GM18499 (cell line): Measurements from ENCODE around the gene CRKL.

ENCODE experiments used
- ATAC-seq: cut with Tn5 transposase; IDR thresholded peaks from one replicate; pipeline ENCODE4 v1.9.1; 2021; ENCODE audit warnings: moderate number of reproducible peaks; ENCODE audit not compliant: insufficient read depth, unreplicated experiment

The CRKL gene

DNA sequence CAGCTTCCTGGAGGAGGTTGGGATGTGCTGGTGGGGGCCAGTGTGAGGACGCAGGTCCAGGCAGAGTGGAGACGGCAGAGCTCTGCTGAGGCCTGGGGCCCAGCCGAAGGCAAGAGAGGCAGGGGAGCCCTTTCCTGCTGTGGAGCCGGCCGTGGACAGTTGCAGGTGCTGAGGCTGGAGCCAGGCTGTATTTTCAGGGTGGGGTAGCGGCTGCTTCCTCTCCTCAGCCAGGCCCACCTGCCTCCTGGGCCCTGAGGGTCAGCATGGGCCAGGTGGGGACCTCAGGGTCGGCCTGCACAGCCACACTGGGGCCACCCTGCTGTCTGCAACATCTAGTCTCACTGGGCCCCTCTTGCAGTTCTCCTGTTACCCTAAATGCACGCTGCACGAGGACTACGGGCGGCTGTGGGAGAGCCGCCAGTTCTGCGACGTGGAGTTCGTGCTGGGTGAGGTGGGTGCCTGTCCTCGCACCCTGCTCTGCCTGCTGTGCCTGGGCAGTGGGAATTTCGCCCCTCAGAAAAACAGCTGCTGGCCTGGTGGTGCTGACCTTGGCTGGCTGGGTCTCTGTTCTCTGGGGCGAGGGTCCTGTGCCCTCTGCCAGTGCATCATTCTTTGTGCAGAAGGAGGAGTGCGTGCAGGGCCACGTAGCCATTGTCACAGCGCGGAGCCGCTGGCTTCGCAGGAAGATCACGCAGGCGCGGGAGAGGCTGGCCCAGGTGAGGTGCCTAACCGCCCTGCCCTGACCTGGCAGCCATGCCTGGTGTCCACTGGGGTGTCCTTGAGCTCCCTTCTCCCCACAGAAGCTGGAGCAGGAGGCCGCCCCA lies 76.3 kb downstream of the CRKL start:
- ATAC-seq, result no peak

DNA sequence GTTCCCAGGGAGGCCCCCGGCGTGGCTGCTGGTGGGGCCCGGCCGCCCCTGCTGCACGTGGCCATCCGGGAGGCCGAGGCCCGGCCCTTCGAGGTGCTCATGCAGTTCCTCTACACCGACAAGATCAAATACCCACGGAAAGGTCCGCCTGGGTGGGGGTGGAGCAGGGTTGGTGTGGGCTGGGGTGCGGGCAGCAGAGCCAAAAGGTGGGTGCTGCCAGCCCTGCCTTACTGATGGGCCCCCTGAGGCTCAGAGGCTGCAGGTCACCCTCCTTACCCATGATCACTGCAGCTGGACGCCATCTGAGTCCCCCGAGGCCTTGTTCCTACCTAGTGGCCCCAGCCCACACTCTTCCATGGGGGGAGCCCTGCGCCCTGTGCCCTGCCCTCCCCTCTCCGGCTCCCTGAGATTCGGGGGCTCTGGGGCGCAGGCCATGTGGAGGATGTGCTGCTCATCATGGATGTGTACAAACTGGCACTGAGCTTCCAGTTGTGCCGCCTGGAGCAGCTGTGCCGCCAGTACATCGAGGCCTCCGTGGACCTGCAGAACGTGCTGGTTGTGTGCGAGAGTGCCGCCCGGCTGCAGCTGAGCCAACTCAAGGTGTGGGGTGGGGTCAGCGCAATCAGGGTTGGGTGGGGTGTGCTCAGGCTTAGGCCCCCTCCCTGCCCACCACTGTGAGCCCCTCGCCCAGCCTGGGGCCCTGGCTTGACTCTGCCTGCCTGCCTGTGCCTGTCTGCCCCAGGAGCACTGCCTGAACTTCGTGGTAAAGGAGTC lies 77.1 kb downstream of the CRKL start:
- no peak for ATAC-seq

DNA sequence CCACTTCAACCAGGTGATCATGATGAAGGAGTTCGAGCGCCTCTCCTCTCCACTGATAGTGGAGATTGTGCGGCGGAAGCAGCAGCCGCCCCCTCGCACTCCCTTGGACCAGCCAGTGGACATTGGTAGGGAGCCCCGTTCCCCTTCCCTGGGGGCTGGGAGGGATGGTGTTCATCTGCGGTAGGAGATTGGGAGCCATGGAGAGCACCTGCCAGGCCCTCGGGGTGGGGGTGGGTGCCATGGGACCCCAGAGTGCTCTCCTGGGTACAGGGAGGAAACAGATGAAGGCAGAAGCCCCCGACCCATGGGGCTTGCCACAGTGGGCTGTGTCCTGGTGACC lies 77.7 kb downstream of the CRKL start:
- no peak for ATAC-seq

DNA sequence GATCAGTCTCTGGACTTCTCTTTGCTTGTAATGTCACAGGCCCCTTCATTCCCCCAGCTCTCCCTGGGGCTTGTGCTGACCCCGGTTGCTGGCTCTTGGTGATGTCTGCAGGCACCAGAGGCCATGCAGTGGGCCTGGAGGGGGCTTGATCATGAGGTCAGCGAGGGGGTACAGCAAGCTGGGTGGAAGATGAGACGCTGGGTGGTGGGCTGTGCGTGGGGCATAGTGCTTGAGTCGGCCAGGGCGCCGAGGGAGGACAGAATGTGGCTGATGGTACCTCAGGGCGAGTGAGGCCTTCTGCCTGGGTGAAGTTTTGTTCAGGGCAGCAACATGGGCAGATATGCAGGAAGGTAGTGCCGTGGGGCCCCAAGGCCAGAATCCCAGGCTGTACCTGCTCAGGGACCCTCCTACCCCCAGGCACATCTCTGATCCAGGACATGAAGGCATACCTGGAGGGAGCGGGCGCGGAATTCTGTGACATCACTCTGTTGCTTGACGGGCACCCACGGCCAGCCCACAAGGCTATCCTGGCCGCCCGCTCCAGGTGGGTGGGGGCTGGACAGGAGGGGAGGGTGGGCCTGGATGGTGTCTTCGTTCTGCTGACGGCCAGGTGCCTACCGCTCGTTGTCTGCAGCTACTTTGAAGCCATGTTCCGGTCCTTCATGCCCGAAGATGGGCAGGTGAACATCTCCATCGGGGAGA lies 78.3 kb downstream of the CRKL start:
- ATAC-seq, result no peak

DNA sequence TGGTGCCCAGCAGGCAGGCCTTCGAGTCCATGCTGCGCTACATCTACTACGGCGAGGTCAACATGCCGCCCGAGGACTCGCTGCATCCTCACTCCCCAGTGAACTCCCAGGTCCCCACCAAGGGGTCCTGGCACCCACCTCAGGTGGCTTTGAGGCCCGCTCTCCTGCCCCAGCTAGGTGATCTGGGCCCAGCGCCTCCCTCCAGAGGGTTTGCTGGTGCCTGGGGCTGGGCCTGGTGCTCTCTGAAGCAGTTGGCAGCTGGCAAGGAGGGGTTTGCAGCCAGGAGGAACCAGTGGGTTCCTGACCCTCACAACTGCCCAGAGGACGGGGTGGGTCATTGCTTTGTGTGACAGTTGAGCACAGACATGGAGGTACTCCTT lies 78.8 kb downstream of the CRKL start:
- ATAC-seq, result no peak

DNA sequence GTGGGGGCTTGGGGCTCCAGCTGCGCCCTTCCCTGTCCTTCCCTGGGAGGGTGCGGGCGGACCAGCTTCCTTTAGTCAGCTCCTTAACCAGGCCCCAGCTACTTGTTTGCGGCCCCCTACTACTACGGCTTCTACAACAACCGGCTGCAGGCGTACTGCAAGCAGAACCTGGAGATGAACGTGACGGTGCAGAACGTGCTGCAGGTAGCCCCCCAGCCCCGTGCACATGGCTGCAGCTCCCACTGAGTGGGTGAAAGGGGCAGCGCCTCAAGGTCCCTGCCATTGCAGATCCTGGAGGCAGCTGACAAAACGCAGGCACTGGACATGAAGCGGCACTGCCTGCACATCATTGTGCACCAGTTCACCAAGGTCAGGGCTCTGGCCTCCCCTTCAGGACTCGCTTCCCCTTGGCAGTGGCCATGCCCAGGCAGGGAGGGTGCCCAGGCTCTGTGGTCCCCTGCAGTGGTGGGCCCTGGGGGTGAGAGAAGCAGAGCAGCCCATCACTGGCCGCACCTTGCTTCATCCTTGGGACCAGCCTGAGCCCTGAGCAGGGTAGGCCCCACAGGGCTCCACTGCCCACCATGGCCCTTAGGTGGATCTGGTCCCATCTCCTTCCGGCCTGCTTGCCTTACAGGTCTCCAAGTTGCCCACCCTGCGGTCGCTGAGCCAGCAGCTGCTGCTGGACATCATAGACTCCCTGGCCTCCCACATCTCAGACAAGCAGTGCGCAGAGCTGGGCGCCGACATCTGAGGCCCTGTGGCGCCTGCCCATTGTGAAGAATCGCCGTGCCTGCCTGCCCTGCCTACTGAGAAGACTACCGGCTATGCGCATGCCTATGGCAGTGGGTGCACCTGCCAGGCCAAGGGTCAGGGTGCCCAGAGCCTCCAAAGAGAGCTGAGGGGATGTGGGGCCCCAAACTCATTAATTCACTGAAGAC lies 79.7 kb downstream of the CRKL start:
- ATAC-seq, result no peak

DNA sequence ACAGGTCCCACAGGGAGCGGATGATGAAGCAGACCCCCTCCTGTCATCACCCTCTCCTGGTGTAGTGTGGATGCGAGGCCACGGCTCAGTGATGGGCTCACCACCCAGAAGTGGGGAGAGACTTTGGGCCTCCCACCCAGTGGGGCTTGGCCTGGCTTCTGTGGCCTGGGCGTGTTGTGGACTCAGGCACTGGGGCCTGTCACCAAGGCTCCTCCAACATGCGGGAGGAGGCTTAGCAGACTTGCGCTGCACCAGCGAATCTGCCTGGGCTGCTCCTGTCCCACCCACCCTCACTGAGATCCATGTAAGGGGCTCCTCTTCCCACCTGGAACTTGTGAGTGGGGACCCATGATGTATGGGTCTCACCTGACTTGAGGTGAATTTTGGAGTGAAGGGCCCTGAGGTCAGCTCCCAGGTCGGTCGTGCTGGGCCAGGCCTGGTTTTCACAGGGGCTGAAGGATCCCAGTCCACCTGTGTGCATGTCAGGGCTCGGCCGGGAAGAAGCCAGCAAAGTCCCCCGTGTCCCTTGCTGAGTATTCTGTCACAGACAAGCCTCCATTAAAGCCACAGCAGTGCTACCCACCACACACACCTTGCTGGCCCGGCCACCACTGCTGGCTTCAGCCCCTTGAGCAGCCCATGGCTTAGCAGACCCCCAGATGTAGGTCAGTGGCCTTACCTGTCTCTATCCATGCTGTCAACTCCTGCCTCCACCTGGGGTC lies 80.5 kb downstream of the CRKL start:
- ATAC-seq, result no peak

DNA sequence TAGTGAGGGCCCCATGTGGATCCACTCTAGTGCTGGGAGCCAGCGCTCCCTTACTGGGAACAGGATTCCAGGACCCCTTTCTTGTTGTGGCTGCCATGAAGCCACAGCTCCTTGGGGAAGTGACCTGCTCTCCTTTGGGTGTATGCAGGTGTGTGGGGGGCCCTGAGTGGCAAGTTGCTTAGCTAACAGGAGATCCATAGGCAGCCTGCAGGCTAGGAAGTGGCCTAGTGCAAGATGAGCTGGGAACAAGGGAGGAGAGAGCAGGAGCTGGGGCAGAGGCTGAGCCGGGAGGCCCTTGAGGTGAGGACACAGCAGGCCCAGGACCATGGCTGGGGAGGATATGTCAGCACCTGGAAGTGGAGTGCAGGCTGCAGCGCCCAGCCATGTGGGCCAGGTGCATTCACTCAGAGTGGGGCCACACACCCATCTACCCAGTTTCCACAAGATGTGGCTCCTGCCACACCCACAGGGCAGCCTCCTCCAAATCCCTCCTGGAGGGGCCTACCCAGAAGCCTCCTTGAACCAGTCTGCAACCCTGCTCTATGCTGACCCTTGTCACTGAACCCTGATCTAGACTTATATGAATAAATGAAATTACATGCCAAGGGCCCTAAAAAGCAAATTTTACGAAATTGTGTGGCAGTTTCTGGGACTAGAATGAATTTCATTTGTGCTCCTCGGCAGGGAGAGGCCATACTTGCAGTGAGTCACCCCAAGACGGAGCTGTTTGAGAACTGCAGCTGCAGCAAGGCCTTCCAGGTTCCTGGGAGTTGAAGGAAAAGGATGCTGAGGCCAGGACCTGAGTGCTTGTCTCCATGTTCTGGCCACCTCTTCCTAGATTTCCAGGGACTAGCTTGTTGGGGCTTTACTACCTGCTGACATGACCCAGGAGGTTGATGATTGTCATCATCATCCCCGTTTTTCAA lies 81.5 kb downstream of the CRKL start:
- no peak for ATAC-seq

DNA sequence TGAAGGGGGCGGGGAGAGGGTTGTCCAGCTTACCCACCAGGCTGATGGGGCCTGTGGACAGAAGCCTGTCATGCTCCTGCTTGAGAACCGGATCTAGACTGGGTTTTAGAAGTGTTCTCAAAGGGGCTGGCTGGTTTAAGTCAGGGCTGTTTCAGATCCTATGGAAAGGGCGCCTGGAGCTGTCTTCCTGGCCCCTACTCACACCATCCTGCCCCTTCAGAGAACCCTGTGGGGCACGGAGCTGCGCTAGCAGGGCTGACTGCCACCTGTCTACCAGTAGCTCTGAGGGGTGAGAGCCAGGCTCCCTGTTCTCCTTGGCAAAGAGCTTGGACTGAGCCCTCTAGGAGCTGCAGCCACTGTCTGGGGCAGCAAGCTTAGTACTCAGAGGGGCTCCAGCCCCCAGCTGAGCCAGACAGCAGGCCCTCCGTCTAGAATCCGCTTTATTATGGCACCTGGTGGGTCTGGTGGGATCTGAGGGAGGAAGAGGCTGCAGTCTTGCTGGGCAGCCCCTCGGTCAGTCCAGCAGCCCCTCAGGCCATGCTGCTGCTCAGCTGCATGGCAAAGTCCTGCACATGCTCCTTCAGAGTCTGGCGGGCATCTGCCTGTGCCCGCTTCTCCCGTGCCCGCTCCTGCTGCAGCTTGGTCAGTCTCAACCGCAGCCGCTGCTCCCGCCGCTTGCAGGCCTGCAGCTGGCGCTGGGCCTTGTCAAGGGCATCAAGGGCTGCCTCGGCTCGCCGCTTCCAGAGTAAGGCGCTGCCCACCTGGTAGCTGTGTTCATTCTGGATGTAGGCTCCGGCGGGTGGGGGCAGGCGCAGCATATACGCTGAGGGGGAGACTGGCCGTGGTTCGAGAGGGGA lies 82.4 kb downstream of the CRKL start:
- ATAC-seq, result no peak

DNA sequence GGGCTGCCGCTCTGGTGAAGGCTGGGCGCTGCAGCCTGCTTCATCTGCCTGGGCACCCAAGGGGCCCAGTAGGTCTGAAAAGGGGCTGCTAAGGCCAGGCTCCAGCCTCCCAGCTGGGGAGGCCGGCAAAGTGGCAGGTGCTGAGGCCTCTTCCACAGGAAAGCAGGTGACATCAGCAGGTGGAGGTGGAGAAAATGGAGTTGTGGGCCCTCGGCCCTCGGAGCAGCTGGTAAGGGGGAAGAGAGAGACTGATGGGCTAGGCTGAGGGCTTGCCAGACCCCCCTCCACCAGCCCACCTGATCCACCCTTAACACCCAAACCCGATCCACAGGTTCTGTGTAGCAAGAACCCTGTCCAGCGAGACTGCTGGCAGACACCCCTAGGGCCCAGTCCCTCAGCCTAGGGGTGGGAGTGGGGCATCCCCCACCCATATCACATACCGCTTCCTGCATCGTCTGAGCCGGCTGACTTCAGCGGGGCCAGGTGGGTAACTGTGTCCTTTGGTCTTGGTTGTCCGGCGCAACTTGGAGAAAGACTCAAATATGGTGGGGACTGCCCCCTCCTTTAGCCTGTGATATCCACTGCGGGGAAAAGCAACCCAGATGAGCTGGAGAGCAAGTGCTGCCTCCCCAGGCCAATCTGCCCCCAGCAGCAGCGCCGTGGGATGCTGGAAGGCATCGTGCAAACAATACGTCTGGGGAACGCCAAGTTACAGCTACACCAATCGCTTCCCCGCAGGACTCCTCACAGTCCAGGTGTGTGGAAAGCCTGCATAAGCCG lies 83.2 kb downstream of the CRKL start:
- no peak for ATAC-seq

DNA sequence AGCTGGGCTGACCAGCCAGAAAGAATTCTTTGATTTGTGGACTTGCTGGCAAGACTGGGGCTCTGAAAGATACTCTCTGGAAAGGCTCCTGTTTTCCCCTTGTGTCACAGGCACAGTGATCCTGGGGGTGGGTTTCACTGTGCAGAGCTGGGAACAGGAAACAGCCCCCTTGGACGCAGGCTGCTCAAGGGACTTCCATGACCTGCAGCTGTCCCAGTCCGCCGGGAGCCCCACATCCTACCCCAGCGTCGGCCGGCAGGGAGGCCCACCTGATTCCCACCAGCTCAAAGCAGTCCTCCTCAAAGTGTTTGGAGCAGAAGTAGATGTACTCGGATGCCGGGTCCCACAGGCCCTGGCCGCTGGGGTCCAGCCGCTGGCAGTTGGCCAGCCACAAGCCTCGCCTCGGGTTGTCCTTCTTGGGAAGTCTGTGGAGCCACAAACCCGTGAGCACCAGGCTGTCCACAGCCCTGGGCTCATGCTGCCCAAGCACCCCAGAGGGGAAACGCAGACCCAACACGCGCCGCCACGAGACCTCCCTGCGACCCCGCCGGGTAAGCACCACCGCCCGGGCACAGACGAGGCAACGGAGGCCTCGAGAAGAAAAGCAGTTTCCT lies 83.9 kb downstream of the CRKL start:
- ATAC-seq, result no peak

DNA sequence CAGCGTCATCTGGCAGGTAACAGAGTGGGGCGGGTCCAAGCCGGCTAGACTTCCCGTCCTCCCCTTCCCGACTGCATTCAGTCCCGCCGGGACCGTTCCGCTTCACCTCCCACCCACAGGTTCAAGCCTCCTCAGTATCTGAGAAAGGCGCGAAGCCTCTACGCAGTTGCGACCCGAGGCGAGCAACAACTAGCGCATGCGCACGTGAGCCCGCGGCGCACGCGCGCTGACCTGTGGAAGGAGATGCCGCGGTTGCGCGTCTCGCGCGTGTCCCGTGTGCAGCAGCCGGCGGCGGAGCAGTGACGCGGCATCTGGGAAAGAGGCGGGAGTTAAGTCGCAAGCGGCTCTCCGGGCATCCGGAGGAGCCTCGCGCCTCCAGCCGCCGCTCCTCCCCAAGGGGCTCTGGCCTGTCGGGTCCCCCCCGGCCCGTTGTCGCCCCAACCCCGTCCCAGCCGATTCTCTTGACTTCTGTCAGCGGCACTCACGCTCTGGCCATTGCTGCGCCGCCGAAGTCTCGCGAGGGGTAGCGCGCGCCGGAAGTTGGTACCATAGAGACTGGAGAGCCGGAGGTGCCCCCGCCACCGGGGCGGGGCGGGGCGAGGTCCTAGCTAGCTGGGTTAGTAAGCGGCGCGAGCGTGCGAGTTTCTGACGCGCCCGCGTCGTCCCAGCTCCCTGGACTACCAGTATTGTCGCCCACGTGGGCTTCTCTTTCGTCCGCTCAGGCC lies 84.6 kb downstream of the CRKL start, which contains the start of gene THAP7:
THAP7 (minus strand) TSS at position 518 of the 725 bp plus-strand sequence; CDS start at position 311, 207 bp downstream.
- ATAC-seq, result peak; percentile 51
